NCI-H146 (cell line): ENCODE data around the gene NRBF2.
A peak's percentile ranks its signal among the peaks of the same experiment; 100 is the strongest.
"Not testable (repeated sequence)": the region's sequence is repeated elsewhere in the genome, so short reads cannot be mapped to it uniquely, and the experiment has no call there.

Experiments used
- DNase-seq: peaks from one replicate; lab custom pipeline; 2025; lab: John Stamatoyannopoulos, UW

NRBF2 gene

GRCh38 chr10:63119041-63119440 lies 14.1 kb upstream of the NRBF2 start:
- DNase-seq, result no peak

GRCh38 chr10:63120554-63120953 lies 12.6 kb upstream of the NRBF2 start:
- DNase-seq, result no peak

- DNase-seq, result no peak
Observed at GRCh38 chr10:63123727-63124362, 9.3 kb upstream of the NRBF2 start.

- no peak for DNase-seq
Observed at GRCh38 chr10:63125459-63125858, 7.7 kb upstream of the NRBF2 start.

GRCh38 chr10:63128443-63128842 lies 4.7 kb upstream of the NRBF2 start:
- no peak for DNase-seq

- DNase-seq, result no peak
Observed at GRCh38 chr10:63129888-63130287, 3.2 kb upstream of the NRBF2 start.

GRCh38 chr10:63132651-63133055 lies 475 bp upstream of the NRBF2 start:
- no peak for DNase-seq

- DNase-seq, result no peak
Observed at GRCh38 chr10:63133821-63134557, 861 bp downstream of the NRBF2 start.

- no peak for DNase-seq
Observed at GRCh38 chr10:63137306-63137705, 4.2 kb downstream of the NRBF2 start.

- DNase-seq, result no peak
Observed at GRCh38 chr10:63140077-63140476, 6.9 kb downstream of the NRBF2 start.

- DNase-seq, result no peak
Observed at GRCh38 chr10:63142136-63142535, 9.0 kb downstream of the NRBF2 start.

GRCh38 chr10:63143987-63144386 lies 10.9 kb downstream of the NRBF2 start:
- no peak for DNase-seq

- no peak for DNase-seq
Observed at GRCh38 chr10:63145782-63146181, 12.7 kb downstream of the NRBF2 start.

GRCh38 chr10:63146503-63146902 lies 13.4 kb downstream of the NRBF2 start:
- no peak for DNase-seq

GRCh38 chr10:63150745-63151144 lies 17.6 kb downstream of the NRBF2 start:
- DNase-seq, result no peak

GRCh38 chr10:63153868-63154545 lies 20.9 kb downstream of the NRBF2 start:
- DNase-seq, result not testable (repeated sequence)

- DNase-seq, result no peak
Observed at GRCh38 chr10:63154546-63155387, 21.6 kb downstream of the NRBF2 start.

- DNase-seq, result no peak
Observed at GRCh38 chr10:63155388-63156020, 22.4 kb downstream of the NRBF2 start.

- DNase-seq, result no peak
Observed at GRCh38 chr10:63156236-63156635, 23.1 kb downstream of the NRBF2 start.

- DNase-seq, result peak; percentile 78
Observed at GRCh38 chr10:63157845-63158624, 24.9 kb downstream of the NRBF2 start.

GRCh38 chr10:63161592-63161991 lies 28.5 kb downstream of the NRBF2 start:
- no peak for DNase-seq
